Measurements from ENCODE around the gene WRNIP1.

The WRNIP1 gene

DNA sequence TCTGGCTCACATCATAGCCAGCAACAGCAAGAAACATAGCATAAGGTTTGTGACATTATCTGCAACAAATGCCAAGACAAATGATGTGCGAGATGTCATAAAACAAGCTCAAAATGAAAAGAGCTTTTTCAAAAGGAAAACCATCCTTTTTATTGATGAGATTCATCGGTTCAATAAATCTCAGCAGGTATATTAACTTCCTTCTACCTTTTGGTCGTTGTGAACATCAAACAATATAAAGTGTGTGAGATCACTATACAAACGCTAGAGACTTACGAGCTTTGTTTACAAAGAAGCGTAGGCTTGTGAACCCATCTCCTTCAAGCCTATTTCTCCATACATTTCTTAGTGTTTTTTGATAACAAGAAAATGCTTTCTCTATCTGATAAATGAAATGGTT lies 3.5 kb downstream of the WRNIP1 start:
- TF ChIP-seq SIN3A (IDR thresholded peaks at IDR 0.05; ENCODE audit: borderline replicate concordance, insufficient read depth, low read length): no peak
- no peak for TF ChIP-seq TAF1 (IDR thresholded peaks at IDR 0.05; ENCODE audit: borderline replicate concordance, insufficient read depth, low read length)
- TF ChIP-seq, protein P1, sequence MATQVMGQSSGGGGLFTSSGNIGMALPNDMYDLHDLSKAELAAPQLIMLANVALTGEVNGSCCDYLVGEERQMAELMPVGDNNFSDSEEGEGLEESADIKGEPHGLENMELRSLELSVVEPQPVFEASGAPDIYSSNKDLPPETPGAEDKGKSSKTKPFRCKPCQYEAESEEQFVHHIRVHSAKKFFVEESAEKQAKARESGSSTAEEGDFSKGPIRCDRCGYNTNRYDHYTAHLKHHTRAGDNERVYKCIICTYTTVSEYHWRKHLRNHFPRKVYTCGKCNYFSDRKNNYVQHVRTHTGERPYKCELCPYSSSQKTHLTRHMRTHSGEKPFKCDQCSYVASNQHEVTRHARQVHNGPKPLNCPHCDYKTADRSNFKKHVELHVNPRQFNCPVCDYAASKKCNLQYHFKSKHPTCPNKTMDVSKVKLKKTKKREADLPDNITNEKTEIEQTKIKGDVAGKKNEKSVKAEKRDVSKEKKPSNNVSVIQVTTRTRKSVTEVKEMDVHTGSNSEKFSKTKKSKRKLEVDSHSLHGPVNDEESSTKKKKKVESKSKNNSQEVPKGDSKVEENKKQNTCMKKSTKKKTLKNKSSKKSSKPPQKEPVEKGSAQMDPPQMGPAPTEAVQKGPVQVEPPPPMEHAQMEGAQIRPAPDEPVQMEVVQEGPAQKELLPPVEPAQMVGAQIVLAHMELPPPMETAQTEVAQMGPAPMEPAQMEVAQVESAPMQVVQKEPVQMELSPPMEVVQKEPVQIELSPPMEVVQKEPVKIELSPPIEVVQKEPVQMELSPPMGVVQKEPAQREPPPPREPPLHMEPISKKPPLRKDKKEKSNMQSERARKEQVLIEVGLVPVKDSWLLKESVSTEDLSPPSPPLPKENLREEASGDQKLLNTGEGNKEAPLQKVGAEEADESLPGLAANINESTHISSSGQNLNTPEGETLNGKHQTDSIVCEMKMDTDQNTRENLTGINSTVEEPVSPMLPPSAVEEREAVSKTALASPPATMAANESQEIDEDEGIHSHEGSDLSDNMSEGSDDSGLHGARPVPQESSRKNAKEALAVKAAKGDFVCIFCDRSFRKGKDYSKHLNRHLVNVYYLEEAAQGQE (IDR thresholded peaks at IDR 0.05; ENCODE audit: insufficient read depth in 1 of 2, low read depth in 2 of 2, low read length in 2 of 2): no peak
- TF ChIP-seq FOXP2 (optimal IDR thresholded peaks at IDR 0.05; ENCODE audit: borderline replicate concordance, extremely low read depth, extremely low read length, insufficient read depth): no peak
- no peak for TF ChIP-seq POLR2AphosphoS5 (IDR thresholded peaks at IDR 0.05; ENCODE audit: low read depth, low read length)

DNA sequence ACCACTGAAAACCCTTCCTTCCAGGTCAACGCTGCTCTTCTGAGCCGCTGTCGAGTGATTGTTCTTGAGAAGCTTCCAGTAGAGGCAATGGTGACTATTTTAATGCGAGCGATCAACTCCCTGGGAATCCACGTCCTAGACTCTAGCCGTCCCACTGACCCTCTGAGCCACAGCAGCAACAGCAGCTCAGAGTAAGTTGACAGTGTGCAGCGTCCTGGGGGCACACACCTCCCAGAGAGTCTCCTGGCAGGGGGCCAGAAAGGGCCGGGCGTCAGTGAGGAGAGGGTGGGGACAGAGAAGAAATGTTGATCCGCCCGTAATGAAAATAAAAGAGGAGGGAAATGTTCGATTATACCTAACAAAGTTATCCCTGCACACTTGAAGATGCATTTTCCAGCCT lies 5.0 kb downstream of the WRNIP1 start:
- no peak for TF ChIP-seq TAF1 (IDR thresholded peaks at IDR 0.05; ENCODE audit: borderline replicate concordance, insufficient read depth, low read length)
- no peak for TF ChIP-seq POLR2AphosphoS5 (IDR thresholded peaks at IDR 0.05; ENCODE audit: low read depth, low read length)
- TF ChIP-seq, protein P1 (IDR thresholded peaks at IDR 0.05; ENCODE audit: insufficient read depth in 1 of 2, low read depth in 2 of 2, low read length in 2 of 2): no peak

DNA sequence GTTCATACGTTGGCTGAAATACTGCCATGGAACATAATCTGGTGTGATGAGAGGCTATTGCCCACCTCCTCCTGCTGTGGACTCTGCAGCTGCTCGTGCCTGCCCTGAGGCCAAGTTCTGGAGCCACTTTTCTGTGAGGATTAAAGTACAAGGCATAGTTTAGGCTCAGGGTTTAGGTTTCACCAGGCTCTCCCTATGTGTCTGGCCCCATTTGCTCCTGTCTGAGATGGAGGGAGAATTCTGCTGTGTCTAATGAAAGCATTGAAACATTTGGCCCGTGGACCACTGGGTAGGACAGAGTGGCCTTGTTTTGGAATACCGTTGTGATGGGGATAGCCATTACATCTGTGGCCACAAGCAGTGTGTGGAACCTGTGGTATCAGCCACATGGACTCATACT lies 5.9 kb downstream of the WRNIP1 start:
- TF ChIP-seq POLR2AphosphoS5 (IDR thresholded peaks at IDR 0.05; ENCODE audit: low read depth, low read length): no peak
- TF ChIP-seq, protein P1 (IDR thresholded peaks at IDR 0.05; ENCODE audit: insufficient read depth in 1 of 2, low read depth in 2 of 2, low read length in 2 of 2): no peak
- TF ChIP-seq FOXP2 (optimal IDR thresholded peaks at IDR 0.05; ENCODE audit: borderline replicate concordance, extremely low read depth, extremely low read length, insufficient read depth): no peak
- TF ChIP-seq TAF1 (IDR thresholded peaks at IDR 0.05; ENCODE audit: borderline replicate concordance, insufficient read depth, low read length): no peak
- no peak for TF ChIP-seq SIN3A (IDR thresholded peaks at IDR 0.05; ENCODE audit: borderline replicate concordance, insufficient read depth, low read length)

DNA sequence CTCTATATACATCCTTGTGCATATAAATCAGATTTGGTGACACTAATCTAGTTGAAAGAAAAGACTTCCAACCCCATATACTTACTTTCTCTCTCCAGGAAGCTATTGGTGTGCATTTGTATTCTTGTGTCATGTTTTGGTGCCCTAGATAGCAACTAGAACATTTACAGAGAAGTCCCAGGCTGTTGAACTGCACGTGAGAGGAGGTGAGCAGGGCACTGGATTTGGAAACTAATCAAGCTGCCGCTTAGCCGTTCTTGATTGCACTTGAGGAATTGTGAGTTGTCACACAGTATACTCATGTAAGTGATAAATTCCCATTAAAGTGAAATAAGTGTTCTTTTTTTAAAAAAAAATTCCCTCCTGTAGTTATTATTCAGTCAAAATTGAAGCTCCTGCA lies 7.6 kb downstream of the WRNIP1 start:
- TF ChIP-seq POLR2AphosphoS5 (IDR thresholded peaks at IDR 0.05; ENCODE audit: low read depth, low read length): no peak
- TF ChIP-seq, protein P1 (IDR thresholded peaks at IDR 0.05; ENCODE audit: insufficient read depth in 1 of 2, low read depth in 2 of 2, low read length in 2 of 2): no peak
- TF ChIP-seq SIN3A (IDR thresholded peaks at IDR 0.05; ENCODE audit: borderline replicate concordance, insufficient read depth, low read length): no peak
- no peak for TF ChIP-seq TAF1 (IDR thresholded peaks at IDR 0.05; ENCODE audit: borderline replicate concordance, insufficient read depth, low read length)
- no peak for TF ChIP-seq FOXP2 (optimal IDR thresholded peaks at IDR 0.05; ENCODE audit: borderline replicate concordance, extremely low read depth, extremely low read length, insufficient read depth)

DNA sequence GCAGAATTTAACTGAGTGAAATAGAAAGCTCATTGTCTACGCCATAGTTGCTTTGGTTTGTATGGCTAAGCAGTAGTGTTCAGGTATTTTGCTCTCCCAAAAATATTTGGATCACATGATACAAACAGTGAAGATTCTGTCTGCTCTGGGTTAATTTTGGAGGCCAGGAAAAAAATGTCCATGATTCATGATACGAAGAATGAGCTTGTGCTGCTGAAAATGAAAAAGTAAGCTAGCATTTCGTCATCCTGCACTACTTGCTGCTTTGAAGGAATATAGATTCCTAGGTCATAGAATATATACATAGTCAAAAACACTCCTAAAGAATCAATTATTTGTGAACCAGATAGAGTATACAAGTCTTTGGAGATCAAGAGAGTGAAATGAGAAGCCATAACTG lies 8.3 kb downstream of the WRNIP1 start:
- TF ChIP-seq SIN3A (IDR thresholded peaks at IDR 0.05; ENCODE audit: borderline replicate concordance, insufficient read depth, low read length) (no peak), POLR2AphosphoS5 (IDR thresholded peaks at IDR 0.05; ENCODE audit: low read depth, low read length) (no peak), FOXP2 (optimal IDR thresholded peaks at IDR 0.05; ENCODE audit: borderline replicate concordance, extremely low read depth, extremely low read length, insufficient read depth) (no peak), TAF1 (IDR thresholded peaks at IDR 0.05; ENCODE audit: borderline replicate concordance, insufficient read depth, low read length) (no peak)
- TF ChIP-seq, protein P1 (IDR thresholded peaks at IDR 0.05; ENCODE audit: insufficient read depth in 1 of 2, low read depth in 2 of 2, low read length in 2 of 2): no peak

All from PFSK-1 (cell line).